Transverse colon (tissue), 4 donors: Measurements from ENCODE around the gene EDA2R.

ENCODE experiments used
- CTCF ChIP-seq, 5 experiments: fragments of 200-600 bp in 3 of 5; fragments of 450-650 bp in 2 of 5; sonication (generic) in 3 of 5; IDR thresholded peaks; 1 replicate in 2 of 5; 2 replicates in 3 of 5; pipeline ENCODE4 v1.5.1; 2016 to 2017; ENCODE audit warnings: antibody characterized with exemption in 5 of 5, inconsistent platforms in 3 of 5, mild to moderate bottlenecking in 2 of 5, moderate library complexity in 1 of 5
- POLR2AphosphoS5 ChIP-seq, 3 donors: sonication (generic); formaldehyde crosslinking; IDR thresholded peaks; one replicate each; pipeline ENCODE4 v1.6.1; 2016; ENCODE audit warnings: antibody characterized with exemption in 3 of 3

GRCh38 chrX:66625525-66625924, 13.4 kb downstream of the EDA2R start:
- no peak for TF ChIP-seq CTCF (IDR thresholded peaks at IDR 0.05)
- no peak for TF ChIP-seq POLR2AphosphoS5 (IDR thresholded peaks at IDR 0.05)
